ENCODE data around the gene TSPAN2.
A peak's percentile ranks its signal among the peaks of the same experiment; 100 is the strongest.

The TSPAN2 gene

DNA sequence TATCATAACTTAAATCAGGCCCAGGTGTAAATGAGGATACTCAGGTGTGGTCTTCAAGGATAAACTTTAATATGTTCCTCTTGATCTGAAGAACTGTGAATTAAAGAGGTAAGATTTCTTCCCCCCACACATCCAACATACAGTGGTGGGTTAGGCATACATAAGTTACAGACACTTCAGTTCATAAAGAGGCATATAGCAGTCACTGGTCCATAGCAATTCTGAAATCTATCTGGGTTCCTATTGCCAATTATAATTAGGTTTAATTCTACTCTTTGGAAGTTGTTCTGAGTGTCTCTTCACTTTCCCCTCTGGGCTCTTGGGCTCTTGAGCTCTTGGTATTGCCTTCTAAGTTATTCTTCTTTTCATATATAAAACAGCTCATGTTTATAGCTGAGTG is 32.5 kb upstream of the TSPAN2 start:
- FAIRE-seq, result no peak
- no peak for TF ChIP-seq POLR2A (IDR thresholded peaks at IDR 0.05; ENCODE audit: low read depth, low read length)

DNA sequence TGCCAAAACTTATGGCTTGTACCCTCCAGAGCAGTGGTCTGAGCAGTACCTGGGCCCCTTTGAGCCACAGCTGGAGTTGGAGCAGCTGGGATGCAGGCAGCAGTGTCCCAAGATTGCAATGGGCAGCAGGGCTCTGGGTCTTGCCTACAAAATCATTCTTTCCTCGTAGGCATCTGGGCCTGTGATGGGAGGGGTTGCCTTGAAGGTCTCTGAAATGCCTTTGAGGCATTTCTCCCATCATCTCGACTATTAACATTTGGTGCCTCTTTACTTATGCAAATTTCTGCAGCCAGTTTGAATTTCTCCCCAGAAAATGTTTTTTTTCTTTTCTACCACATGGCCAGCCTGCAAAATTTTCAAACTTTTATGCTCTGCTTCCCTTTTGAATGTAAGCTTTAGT is 31.0 kb upstream of the TSPAN2 start:
- no peak for DNase-seq (ENCODE audit: insufficient read length, low spot score)
- no peak for TF ChIP-seq POLR2A (IDR thresholded peaks at IDR 0.05; ENCODE audit: low read depth, low read length)

More for the DNA sequence above, 32.5 kb upstream of the TSPAN2 start:
- DNase-seq (ENCODE audit: insufficient read length, low spot score), result no peak

DNA sequence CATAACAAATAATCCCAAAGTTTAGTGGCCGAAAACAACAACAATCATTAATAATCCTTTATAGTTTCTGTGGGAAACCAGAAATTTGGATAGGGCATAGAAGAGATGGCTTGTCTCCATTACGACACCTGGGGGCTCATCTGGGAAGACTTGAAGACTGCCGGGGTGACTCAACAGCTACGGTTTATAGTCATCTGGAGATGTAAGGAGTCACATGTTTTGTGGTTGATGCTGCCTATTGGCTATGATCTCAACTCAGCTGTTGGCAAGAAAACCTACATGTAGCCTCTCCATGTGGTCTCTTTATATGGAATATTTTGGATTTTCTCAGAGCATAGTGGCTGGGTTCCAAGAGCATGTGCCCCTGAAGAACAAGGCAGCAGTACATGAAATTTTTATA is 29.3 kb upstream of the TSPAN2 start:
- DNase-seq (ENCODE audit: insufficient read length, low spot score) (no peak), FAIRE-seq (no peak)
- TF ChIP-seq POLR2A (IDR thresholded peaks at IDR 0.05; ENCODE audit: low read depth, low read length), result no peak

More for the DNA sequence above, 31.0 kb upstream of the TSPAN2 start:
- FAIRE-seq, result no peak

DNA sequence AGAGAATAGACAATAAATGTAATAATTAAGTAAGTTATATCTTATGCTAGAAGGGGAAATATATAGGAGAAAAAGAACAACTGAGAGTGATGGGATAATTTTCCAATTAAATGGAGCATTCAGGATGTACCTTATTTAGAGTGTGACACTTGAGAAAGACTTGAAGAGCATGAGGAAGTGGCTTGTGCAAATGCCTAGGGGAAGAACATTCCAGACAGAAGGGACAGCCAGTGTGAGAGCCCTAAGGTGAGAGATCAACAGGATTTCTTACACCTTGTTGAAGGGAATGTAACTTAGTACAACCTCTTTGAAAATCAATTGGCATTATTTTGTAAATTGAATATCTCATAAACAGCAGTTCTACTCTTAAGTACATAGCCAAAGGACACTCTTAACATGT is 28.8 kb upstream of the TSPAN2 start:
- FAIRE-seq, result no peak
- no peak for TF ChIP-seq POLR2A (IDR thresholded peaks at IDR 0.05; ENCODE audit: low read depth, low read length)

DNA sequence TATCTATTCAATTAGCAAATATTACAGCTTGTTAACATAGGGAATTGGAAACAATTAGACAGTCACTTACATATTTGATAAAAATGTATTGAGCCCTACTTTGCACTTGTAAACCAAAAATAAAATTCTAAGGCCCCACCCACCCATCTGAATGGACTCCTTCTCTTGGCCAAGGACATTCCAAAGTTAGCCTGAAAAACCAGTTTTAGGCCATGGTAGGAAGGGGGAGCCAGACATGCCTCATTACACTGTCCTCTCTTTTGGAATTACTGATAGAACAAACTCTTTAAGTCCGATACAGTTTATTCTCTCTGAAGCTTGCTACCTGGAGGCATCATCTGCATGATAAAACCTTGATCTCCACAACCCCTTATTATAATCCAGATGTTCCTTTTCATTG is 28.0 kb upstream of the TSPAN2 start:
- no peak for DNase-seq (ENCODE audit: insufficient read length, low spot score)
- no peak for TF ChIP-seq POLR2A (IDR thresholded peaks at IDR 0.05; ENCODE audit: low read depth, low read length)
- FAIRE-seq, result no peak

More for the DNA sequence above, 28.8 kb upstream of the TSPAN2 start:
- no peak for DNase-seq (ENCODE audit: insufficient read length, low spot score)

DNA sequence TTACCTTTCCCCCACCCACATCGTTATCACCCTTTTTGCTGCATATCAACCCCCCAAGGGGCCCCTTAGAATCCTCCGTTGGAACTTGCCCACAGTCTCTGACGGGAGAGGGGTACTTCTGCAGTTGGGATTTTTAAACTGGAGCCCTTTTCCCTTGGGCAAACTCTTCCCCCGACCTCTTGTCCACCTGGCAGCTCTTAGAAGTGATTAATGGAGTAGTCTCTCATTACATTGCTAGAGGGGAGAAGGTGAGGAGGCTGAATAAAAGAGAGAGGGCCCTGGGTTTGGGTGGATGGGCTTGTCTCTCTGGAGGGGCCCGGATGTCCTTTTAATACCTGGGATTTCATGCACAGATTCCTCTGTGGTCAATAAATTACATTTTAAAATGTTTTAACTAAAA is 27.2 kb upstream of the TSPAN2 start:
- no peak for FAIRE-seq
- TF ChIP-seq POLR2A (IDR thresholded peaks at IDR 0.05; ENCODE audit: low read depth, low read length), result no peak

DNA sequence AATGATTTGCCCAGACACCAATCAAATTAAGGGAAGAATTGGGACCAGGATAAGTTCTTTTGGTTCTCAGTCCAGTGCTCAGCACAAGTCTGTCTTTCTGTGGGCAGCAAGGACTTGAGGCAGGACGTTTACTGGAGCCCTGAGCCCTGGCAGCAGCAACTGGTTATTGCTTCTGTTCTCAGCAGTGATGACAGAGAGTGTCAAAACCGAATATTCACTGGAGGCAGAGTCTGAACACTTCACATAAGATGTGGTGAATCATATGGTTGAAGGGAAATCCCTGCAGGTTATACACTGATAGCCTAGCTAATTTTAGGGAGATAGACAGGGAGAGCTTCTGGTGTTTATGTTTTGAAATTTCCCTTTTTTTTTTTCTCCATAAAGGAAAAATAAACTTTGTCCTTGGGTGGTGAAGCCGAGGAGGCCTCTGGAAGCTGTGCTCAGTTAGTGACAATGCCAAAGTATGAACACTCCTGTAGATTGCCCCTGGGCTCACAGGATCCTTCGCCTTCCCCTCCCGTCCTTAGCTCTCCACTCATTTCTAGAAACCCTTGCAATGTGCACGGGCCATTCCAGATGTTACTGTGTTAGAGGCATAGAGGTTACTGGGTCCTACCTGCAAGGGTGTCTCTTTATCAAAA is 26.3 kb upstream of the TSPAN2 start:
- FAIRE-seq (no peak), DNase-seq (ENCODE audit: insufficient read length, low spot score) (no peak)
- TF ChIP-seq POLR2A (IDR thresholded peaks at IDR 0.05; ENCODE audit: low read depth, low read length), result no peak

More for the DNA sequence above, 27.2 kb upstream of the TSPAN2 start:
- no peak for DNase-seq (ENCODE audit: insufficient read length, low spot score)

DNA sequence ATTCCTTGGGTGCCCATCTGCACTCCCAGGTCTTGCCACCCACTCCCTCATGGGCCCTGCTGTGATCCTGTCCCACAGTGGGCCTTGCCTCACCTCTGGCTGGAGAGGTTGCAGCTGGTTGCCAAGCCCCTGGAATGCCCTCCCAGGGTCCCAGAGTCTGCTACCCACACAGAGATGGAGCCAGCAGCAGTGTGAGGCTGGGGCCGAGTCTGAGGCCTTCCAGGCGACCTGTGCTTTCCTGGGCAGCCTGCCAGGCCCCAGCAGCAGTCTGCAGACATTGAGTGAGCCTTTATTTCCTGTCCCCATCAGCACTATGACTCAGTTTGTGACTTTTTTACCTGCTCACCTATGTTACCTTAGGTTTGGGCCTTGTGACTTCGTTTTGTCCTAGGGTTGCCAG is 25.0 kb upstream of the TSPAN2 start:
- DNase-seq (ENCODE audit: insufficient read length, low spot score) (no peak), FAIRE-seq (no peak)
- TF ChIP-seq POLR2A (IDR thresholded peaks at IDR 0.05; ENCODE audit: low read depth, low read length), result no peak

DNA sequence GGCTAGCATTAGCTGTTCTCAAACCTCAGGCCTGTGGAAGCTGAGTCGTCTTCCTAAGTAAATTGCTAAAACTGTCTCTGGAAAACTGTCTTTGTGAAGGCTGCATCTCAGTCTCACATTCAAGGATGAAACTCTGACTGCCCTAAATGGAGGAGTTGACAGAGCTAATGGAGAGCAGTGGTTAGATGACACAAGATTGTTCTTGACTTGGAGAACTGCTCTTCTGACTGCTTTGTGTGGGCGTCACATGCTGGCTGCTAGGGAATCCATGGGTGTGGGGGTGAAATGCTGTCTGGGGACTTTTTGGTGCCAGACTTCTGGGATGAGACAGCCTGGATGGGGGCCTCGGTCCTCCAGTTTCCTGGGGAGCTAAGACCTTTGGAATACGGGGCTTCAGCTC is 24.5 kb upstream of the TSPAN2 start:
- no peak for DNase-seq (ENCODE audit: insufficient read length, low spot score)
- no peak for TF ChIP-seq POLR2A (IDR thresholded peaks at IDR 0.05; ENCODE audit: low read depth, low read length)
- FAIRE-seq, result no peak

DNA sequence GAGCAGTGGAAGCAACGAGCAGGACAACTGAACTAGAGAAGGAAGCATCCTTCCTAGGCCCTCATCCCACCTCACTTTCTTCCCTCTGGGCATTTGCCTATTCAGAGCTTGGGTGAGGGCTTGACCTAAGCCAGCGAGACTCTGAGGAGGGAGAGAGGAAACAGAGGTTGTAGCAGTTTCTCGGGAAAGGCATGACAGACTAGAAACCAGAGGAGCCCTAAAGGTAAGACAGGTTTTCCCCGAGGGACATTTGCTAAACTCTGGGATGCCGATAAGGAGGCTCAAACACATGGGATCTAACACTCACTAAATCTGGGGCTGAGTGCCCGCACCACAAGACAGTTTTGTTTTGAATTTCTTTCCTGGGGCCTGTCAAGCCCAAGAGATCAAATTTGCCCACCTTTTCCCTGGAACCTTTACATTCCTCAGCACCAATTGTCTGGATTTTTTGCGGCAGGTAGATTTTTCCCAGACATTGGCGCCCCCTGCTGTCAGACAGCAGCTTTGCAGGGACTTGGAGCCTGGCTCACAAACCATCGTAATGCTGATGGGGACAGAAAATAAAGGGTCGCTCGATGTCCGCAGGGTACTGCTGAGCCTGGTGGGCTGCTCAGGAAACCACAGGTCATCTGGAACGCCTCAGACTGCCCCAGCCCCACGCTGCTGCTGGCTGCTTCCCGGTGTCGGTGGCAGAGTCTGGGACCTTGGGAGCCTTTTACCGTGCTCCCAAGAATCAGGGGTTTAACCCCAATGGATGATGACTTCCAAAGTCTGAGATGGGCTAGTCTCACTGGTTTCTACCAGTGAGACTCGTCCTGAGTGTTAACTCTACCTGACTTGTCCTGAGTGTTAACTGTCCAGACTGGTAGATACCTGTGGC is 23.4 kb upstream of the TSPAN2 start:
- FAIRE-seq (no peak), DNase-seq (ENCODE audit: insufficient read length, low spot score) (no peak)
- no peak for TF ChIP-seq POLR2A (IDR thresholded peaks at IDR 0.05; ENCODE audit: low read depth, low read length)

DNA sequence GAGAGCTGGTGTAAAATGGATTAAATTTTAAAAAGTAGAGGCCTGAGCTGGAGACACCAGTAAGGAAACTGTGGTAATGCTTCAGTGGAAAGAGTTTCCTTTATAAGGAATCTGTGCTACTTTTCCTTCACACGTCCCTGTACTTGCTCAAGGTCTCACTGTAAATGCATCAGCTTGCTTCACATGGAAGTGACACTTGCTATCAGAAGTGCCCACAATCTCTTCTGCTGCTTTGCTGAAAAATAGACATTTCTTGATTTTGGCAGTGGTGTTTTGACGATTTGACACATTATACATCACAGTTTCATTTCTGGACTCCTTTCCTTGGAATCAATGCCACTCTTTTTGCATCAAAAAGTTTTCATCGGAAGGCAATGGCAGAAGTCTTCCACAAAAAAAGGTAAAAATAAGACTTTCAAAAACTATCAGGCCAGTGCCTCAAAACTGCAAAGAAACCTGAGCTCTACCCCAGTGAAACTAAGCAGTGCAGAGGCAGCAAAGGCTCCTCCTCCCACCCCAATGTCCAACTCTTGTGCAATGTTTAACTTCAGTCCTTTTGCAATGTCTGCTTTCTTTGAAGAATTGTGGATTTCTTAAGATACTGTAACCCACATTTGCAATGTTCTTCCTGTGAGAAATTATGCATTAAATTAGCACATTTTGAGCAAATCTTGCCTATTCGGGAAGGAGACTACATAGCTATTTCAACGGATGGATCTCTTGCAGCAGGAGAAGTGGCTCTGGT is 18.4 kb upstream of the TSPAN2 start:
- FAIRE-seq (no peak), DNase-seq (ENCODE audit: insufficient read length, low spot score) (no peak)
- no peak for TF ChIP-seq POLR2A (IDR thresholded peaks at IDR 0.05; ENCODE audit: low read depth, low read length)

DNA sequence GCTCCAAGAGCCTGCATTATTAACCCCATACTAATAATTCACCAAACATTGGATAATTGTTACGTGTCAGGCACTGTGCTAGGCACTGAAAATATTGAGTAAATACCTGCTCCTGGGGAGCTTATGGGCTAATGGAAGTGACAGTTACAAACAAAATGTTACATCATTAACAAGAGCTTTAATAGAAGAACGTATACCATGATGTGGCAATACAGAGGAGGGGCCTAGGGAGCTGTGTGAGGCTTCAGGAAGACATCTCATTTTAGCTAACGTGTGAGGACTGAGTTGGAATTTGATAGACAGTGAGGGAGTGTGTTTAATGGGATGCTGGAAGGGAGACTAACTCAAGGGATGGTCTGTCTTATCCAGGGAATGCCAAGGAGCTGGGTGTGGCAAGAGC is 16.5 kb upstream of the TSPAN2 start:
- no peak for TF ChIP-seq POLR2A (IDR thresholded peaks at IDR 0.05; ENCODE audit: low read depth, low read length)
- DNase-seq (ENCODE audit: insufficient read length, low spot score), result no peak
- no peak for FAIRE-seq

DNA sequence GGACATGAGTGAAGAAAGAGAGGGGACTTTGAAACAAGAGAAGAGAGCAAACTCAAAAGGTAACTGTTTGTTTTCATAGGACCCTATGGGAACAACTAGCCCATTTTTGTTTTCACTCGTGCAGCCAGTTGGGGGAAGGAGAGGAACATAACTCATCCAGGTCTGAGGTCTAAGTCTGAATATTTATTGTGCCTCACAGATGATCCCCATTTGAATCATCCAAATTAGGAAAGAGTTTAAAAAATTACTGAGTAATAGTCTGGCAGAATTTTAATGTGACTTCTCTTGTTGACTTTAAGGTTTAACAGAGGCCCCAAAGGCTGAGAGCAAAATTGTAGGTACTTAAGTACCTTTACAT is 10.4 kb upstream of the TSPAN2 start:
- DNase-seq (ENCODE audit: insufficient read length, low spot score), result no peak
- no peak for FAIRE-seq

DNA sequence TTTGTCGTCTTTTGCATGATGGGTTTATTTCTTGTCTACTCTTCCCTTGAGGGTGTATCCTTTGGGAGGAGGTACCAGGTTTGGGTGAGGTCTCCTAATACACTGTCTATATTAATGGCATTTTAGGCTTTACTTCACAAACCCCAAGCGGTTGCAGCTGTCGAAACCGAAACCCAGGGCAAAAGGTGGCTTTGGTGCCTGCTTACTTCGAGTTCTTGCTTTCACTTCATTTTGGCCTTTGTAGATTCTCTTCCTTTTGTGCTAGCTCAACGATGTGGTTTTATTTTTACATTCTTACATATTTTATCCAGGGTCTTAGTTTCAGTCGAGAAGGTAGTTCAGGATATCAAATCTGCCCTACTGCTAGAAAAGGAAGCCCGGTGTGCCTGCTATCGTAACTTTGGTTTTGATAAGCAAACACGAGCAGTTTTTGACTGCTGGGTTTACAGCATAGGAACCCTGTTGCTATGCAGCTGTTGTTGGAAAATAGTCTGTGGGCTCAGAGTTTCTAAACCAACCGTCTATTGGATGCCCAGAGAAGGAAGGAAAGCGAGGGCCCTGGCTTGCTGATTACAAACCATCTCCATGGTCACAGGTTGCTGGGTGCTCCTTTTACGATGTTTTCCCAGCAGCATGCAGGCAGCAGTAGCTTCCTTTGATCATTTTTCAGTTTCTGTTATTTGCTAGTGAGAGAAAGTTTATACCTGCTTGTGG is 9.8 kb upstream of the TSPAN2 start:
- DNase-seq (ENCODE audit: insufficient read length, low spot score) (no peak), FAIRE-seq (peak; percentile 45)
- no peak for TF ChIP-seq POLR2A (IDR thresholded peaks at IDR 0.05; ENCODE audit: low read depth, low read length)

More for the DNA sequence above, 10.4 kb upstream of the TSPAN2 start:
- no peak for TF ChIP-seq POLR2A (IDR thresholded peaks at IDR 0.05; ENCODE audit: low read depth, low read length)

All from H54 (cell line).